CD4-positive, CD25-positive, alpha-beta regulatory T cell (primary cell): ENCODE results near the gene STRADB. TPM values are rescaled to one million over a fixed set of nuclear protein-coding genes. Genes with fewer than 3 reads are reported as not detected.

Source experiments
- ATAC-seq, 2 donors: fragments of 150-1000 bp; cut with Tn5 transposase; one replicate each; pipeline ENCODE4 v1.10.0; 2021; ENCODE audit warnings: low read depth in 2 of 2, moderate number of reproducible peaks in 2 of 2, moderate library complexity in 1 of 2
- DNase-seq, 3 donors: peaks; one replicate each; pipeline versions ENCODE4 v3.0.0 to v3.0.0-alpha.2; 2012 to 2022; ENCODE audit warnings: mixed read lengths in 1 of 3
- H3K27ac ChIP-seq: one replicate; pipeline ENCODE4 v1.7.0; 2013; ENCODE audit warnings: mild to moderate bottlenecking, low read length; ENCODE audit not compliant: insufficient read depth, poor library complexity, severe bottlenecking
- H3K27me3 ChIP-seq: one replicate; pipeline ENCODE4 v1.7.0; 2013; ENCODE audit warnings: low read length; ENCODE audit not compliant: control insufficient read depth, insufficient read depth
- H3K36me3 ChIP-seq: one replicate; pipeline ENCODE4 v1.7.0; 2013; ENCODE audit warnings: mild to moderate bottlenecking, low read length, moderate library complexity; ENCODE audit not compliant: control insufficient read depth, insufficient read depth
- H3K4me1 ChIP-seq: 2 replicates; pipeline ENCODE4 v1.7.0; 2013; ENCODE audit warnings: mild to moderate bottlenecking, low read length; ENCODE audit not compliant: insufficient read depth, control insufficient read depth, poor library complexity, severe bottlenecking
- H3K4me3 ChIP-seq: one replicate; pipeline ENCODE4 v1.7.0; 2013; ENCODE audit warnings: low read depth, mild to moderate bottlenecking, low read length, moderate library complexity
- H3K9me3 ChIP-seq, 2 experiments: 1 replicate in 1 of 2; 2 replicates in 1 of 2; pipeline ENCODE4 v1.7.0; 2013; ENCODE audit warnings: low read length in 2 of 2, mild to moderate bottlenecking in 1 of 2, moderate library complexity in 1 of 2; ENCODE audit not compliant: control insufficient read depth in 2 of 2
- H3K27ac Mint-ChIP-seq, 3 donors: one replicate each; pipeline ENCODE4 v1.8.0; 2020 to 2022; ENCODE audit warnings: mild to moderate bottlenecking in 3 of 3, mixed read lengths in 3 of 3, moderate library complexity in 2 of 3
- H3K27me3 Mint-ChIP-seq: one replicate; pipeline ENCODE4 v1.8.0; 2022; ENCODE audit warnings: mild to moderate bottlenecking, mixed read lengths
- H3K36me3 Mint-ChIP-seq: one replicate; pipeline ENCODE4 v1.8.0; 2020; ENCODE audit warnings: mixed read lengths
- H3K4me1 Mint-ChIP-seq, 4 donors: one replicate each; pipeline ENCODE4 v1.8.0; 2020 to 2022; ENCODE audit warnings: mixed read lengths in 4 of 4, mild to moderate bottlenecking in 1 of 4
- H3K4me3 Mint-ChIP-seq, 4 donors: one replicate each; pipeline ENCODE4 v1.8.0; 2020 to 2022; ENCODE audit warnings: mild to moderate bottlenecking in 4 of 4, mixed read lengths in 4 of 4, moderate library complexity in 3 of 4
- H3K9me3 Mint-ChIP-seq, 7 donors: one replicate each; pipeline ENCODE4 v1.8.0; 2020 to 2022; ENCODE audit warnings: mixed read lengths in 7 of 7, mild to moderate bottlenecking in 3 of 7, moderate library complexity in 2 of 7
- polyA plus RNA-seq, 4 donors: library from polyadenylated mRNA; unstranded; fragments of 300-500 nt; fragmentation: Illumina TruSeq; gene quantifications; one replicate each; pipeline ENCODE4 v1.2.3, GENCODE V29; 2021
- total RNA-seq: library from RNA; stranded (reverse); gene quantifications from one replicate; pipeline ENCODE4 v1.2.3, GENCODE V29; 2022

The STRADB gene
- total and polyA plus RNA-seq, 5 donors from 2014 or later: 11.0 to 44.2 (median 34.4) TPM

- no peak overlapping the region for H3K4me3 ChIP-seq
- DNase-seq: no peak
- H3K9me3 ChIP-seq: no peaks in the 10 kb centered on the region
- H3K27me3 ChIP-seq: no peaks in the 10 kb centered on the region
- peaks cover 4% of the 10 kb centered on the region for H3K36me3 ChIP-seq
- Mint-ChIP-seq H3K27me3 (no peaks in the 10 kb centered on the region), H3K4me3 (no peak overlapping the region), H3K27ac (no peak overlapping the region), H3K4me1 (peaks cover 48 to 61% (median 56%) of the 10 kb centered on the region in 4 donors), H3K36me3 (peaks cover 26% of the 10 kb centered on the region), H3K9me3 (peaks cover 0 to 3% (median 0%) of the 10 kb centered on the region in 7 donors)
- H3K4me1 ChIP-seq: peaks cover 7% of the 10 kb centered on the region
- ATAC-seq: no peak
- H3K27ac ChIP-seq: no peak overlapping the region
These were observed 10.1 kb upstream of the STRADB start for GRCh38 chr2:201441409-201441808.

DNA sequence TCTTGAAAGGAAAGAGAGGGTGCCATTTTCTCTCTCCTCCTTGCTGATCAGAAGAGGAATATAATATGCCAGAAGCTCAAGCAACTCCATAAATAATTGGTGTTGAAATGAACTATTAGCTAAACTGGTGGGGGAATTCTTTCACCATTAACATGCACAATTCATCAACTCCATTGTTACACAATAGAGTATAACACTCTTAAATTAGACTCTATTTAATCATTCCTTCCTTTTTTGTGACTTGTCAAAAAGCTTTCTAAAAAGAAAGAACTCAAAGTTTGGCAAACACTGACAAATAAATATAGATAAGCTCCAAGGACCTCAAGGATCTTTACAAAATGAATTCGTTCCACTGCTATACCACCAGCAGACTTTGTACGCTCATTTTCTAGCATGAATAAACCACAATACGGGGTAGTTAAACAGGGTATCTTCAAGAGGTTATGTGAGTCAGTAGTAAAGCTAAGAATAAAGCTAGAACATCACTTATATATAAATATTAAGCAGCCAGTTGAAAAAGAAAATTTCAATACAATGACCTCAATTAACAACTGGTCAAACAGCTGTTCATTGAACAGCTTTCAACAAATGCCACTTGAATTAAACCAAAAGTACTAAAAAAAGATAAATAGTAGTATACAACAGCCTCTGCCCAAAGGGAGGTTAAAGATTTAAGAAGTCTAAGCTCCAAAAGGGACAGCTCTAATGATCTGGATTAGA is 6.6 kb upstream of the STRADB start:
- ATAC-seq: no peak
- Histone ChIP-seq H3K36me3 (peaks cover 2% of the 10 kb centered on the region), H3K4me3 (no peak overlapping the region), H3K27me3 (no peaks in the 10 kb centered on the region), H3K9me3 (no peaks in the 10 kb centered on the region), H3K27ac (no peak overlapping the region), H3K4me1 (peaks cover 41% of the 10 kb centered on the region)
- Mint-ChIP-seq H3K27ac (no peak overlapping the region), H3K36me3 (peaks cover 23% of the 10 kb centered on the region), H3K27me3 (no peaks in the 10 kb centered on the region), H3K9me3 (no peaks in the 10 kb centered on the region), H3K4me3 (peak overlapping the region in 1 of 4 donors; percentile 27), H3K4me1 (peaks cover 50 to 66% (median 60%) of the 10 kb centered on the region in 4 donors)
- no peak for DNase-seq

GRCh38 chr2:201447086-201447485 is 4.5 kb upstream of the STRADB start:
- no peaks in the 10 kb centered on the region for H3K9me3 ChIP-seq
- Mint-ChIP-seq H3K27me3 (no peaks in the 10 kb centered on the region), H3K9me3 (no peaks in the 10 kb centered on the region), H3K36me3 (peaks cover 17% of the 10 kb centered on the region), H3K4me1 (peaks cover 42 to 62% (median 52%) of the 10 kb centered on the region in 4 donors), H3K4me3 (peak overlapping the region; percentile 18 to 90 (median 67)), H3K27ac (peak overlapping the region; percentile 52 to 91 (median 76))
- H3K36me3 ChIP-seq: no peaks in the 10 kb centered on the region
- peaks cover 55% of the 10 kb centered on the region for H3K4me1 ChIP-seq
- ATAC-seq (no peak), DNase-seq (peak in 2 of 3 donors; percentile 44 to 62)
- no peaks in the 10 kb centered on the region for H3K27me3 ChIP-seq
- peak overlapping the region; percentile 77 for H3K4me3 ChIP-seq
- peak overlapping the region; percentile 77 for H3K27ac ChIP-seq

- ATAC-seq: no peak
- H3K27ac Mint-ChIP-seq: peak overlapping the region; percentile 52 to 91 (median 76)
- H3K9me3 Mint-ChIP-seq: no peaks in the 10 kb centered on the region
- no peaks in the 10 kb centered on the region for H3K9me3 ChIP-seq
- H3K4me1 ChIP-seq: peaks cover 62% of the 10 kb centered on the region
- H3K4me1 Mint-ChIP-seq: peaks cover 45 to 71% (median 56%) of the 10 kb centered on the region in 4 donors
- H3K27me3 ChIP-seq: no peaks in the 10 kb centered on the region
- DNase-seq: peak in 1 of 3 donors; percentile 47
- peak overlapping the region; percentile 77 for H3K4me3 ChIP-seq
- peaks cover 4% of the 10 kb centered on the region for H3K27me3 Mint-ChIP-seq
- peak overlapping the region; percentile 77 for H3K27ac ChIP-seq
- H3K36me3 Mint-ChIP-seq: peaks cover 17% of the 10 kb centered on the region
- no peaks in the 10 kb centered on the region for H3K36me3 ChIP-seq
- peak overlapping the region; percentile 50 to 93 (median 87) for H3K4me3 Mint-ChIP-seq
These were observed 3.5 kb upstream of the STRADB start for GRCh38 chr2:201448061-201448460.

GRCh38 chr2:201448701-201449100 is 2.8 kb upstream of the STRADB start:
- peaks cover 4% of the 10 kb centered on the region for H3K27me3 Mint-ChIP-seq
- no peaks in the 10 kb centered on the region for H3K9me3 ChIP-seq
- H3K27me3 ChIP-seq: no peaks in the 10 kb centered on the region
- H3K27ac ChIP-seq: peak overlapping the region; percentile 77
- peak overlapping the region; percentile 77 for H3K4me3 ChIP-seq
- DNase-seq (peak; percentile 35 to 93 (median 78)), ATAC-seq (peak; percentile 36 to 50)
- H3K27ac Mint-ChIP-seq: peak overlapping the region; percentile 52 to 91 (median 76)
- peak overlapping the region; percentile 50 to 93 (median 87) for H3K4me3 Mint-ChIP-seq
- no peaks in the 10 kb centered on the region for H3K9me3 Mint-ChIP-seq
- no peaks in the 10 kb centered on the region for H3K36me3 ChIP-seq
- H3K4me1 ChIP-seq: peaks cover 62% of the 10 kb centered on the region
- peaks cover 45 to 77% (median 61%) of the 10 kb centered on the region in 4 donors for H3K4me1 Mint-ChIP-seq
- H3K36me3 Mint-ChIP-seq: peaks cover 17% of the 10 kb centered on the region

DNA sequence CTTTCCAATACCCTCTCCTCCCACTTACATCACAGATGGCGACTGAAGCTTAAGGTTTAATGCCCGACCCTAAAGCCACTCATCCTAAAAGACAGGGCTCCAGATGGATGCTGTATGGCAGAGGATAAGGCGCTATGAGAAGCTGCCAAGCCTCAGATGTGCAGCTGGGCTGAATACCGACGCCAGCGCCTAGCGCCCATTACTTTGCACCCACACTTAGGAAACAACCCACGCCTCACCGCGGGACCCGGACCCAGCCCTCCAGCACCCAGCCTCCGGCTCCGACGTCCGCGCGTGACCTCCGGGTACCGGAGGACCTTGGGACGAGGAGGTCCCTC is 617 bp upstream of the STRADB start:
- peaks cover 59% of the 10 kb centered on the region for H3K4me1 ChIP-seq
- H3K36me3 ChIP-seq: peaks cover 5% of the 10 kb centered on the region

DNA sequence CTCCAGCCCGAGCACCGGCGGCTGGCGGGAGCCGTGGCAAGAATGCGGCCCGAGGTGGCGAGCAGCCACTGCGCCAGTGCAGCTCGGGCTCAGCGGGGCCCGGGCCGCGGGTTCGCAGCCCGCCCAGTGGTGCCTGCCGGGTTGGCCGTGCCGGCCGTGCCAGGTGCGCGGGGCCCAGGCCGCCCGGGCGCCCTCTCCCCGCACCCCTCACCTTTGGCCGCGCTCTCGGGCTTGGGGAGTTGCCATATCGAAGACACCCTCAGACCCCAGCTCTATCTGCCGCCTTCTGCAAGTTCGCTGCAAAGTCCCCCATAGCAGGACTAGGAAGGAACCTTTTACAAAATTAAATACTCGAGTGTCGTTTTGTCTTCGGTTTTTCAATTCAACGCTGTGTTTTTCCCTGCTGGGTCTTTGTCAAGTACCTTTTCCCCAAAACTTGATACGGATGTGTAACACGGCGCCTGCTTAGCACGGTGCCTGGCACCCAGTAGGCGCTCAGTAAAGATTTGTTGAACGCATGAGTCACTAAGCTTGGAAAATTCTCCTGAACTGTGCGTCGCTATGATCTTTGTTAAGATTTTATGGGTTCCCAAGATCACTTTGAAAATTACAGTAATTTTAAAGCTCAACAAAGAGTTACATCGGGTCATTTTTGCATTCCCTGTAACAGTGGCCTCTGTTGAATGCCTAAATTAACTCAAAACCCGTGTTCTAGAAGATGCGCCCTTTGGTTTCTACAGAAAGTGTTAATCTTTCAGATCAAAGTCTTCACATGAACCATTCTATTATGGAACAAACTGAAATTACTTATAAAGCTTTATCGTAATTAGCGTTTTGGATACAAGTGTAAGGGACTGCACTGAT is 750 bp downstream of the STRADB start:
- no peak for DNase-seq
- peaks cover 19 to 54% (median 43%) of the 10 kb centered on the region in 4 donors for H3K4me1 Mint-ChIP-seq

More for the DNA sequence above, 617 bp upstream of the STRADB start:
- H3K27ac ChIP-seq: peak overlapping the region; percentile 80
- H3K27me3 ChIP-seq: no peaks in the 10 kb centered on the region
- no peaks in the 10 kb centered on the region for H3K9me3 Mint-ChIP-seq
- no peaks in the 10 kb centered on the region for H3K9me3 ChIP-seq
- peaks cover 32 to 67% (median 56%) of the 10 kb centered on the region in 4 donors for H3K4me1 Mint-ChIP-seq
- DNase-seq: no peak
- peak overlapping the region; percentile 95 for H3K4me3 ChIP-seq
- H3K27me3 Mint-ChIP-seq: peaks cover 4% of the 10 kb centered on the region
- peak; percentile 0 to 3 for ATAC-seq
- peaks cover 13% of the 10 kb centered on the region for H3K36me3 Mint-ChIP-seq
- peak overlapping the region; percentile 88 to 97 (median 97) for H3K27ac Mint-ChIP-seq
- peak overlapping the region; percentile 96 to 99 (median 98) for H3K4me3 Mint-ChIP-seq

More for the DNA sequence above, 750 bp downstream of the STRADB start:
- Mint-ChIP-seq H3K9me3 (no peaks in the 10 kb centered on the region), H3K27ac (peak overlapping the region; percentile 63 to 97 (median 92)), H3K4me3 (peak overlapping the region; percentile 93 to 99 (median 97)), H3K27me3 (peaks cover 4% of the 10 kb centered on the region), H3K36me3 (peaks cover 9% of the 10 kb centered on the region)
- ATAC-seq: peak; percentile 3 to 7
- H3K27me3 ChIP-seq: no peaks in the 10 kb centered on the region
- H3K27ac ChIP-seq: peak overlapping the region; percentile 80
- peaks cover 5% of the 10 kb centered on the region for H3K36me3 ChIP-seq
- H3K4me3 ChIP-seq: peak overlapping the region; percentile 75
- no peaks in the 10 kb centered on the region for H3K9me3 ChIP-seq
- H3K4me1 ChIP-seq: peaks cover 46% of the 10 kb centered on the region
